Amniotic stem cell (primary cell): Measurements from ENCODE around the gene MED23.
"Not testable (repeated sequence)": the region's sequence is repeated elsewhere in the genome, so short reads cannot be mapped to it uniquely, and the experiment has no call there.

Experiments used
- DNase-seq: peaks from one replicate; lab custom pipeline; 2025; lab: John Stamatoyannopoulos, UW

The MED23 gene

GRCh38 chr6:131572686-131573415 is 55.2 kb downstream of the MED23 start, which contains the start of gene ARG1:
ARG1 (plus strand) TSS chr6:131573226; CDS start chr6:131573283, 57 bp downstream.
- DNase-seq, result no peak

GRCh38 chr6:131568726-131569125 is 59.3 kb downstream of the MED23 start:
- no peak for DNase-seq

GRCh38 chr6:131565056-131565455 is 63.0 kb downstream of the MED23 start:
- DNase-seq, result no peak

- no peak for DNase-seq
Observed at GRCh38 chr6:131561925-131562707, 65.9 kb downstream of the MED23 start.

- DNase-seq, result no peak
Observed at GRCh38 chr6:131558922-131559321, 69.1 kb downstream of the MED23 start.

GRCh38 chr6:131555992-131556391 is 72.0 kb downstream of the MED23 start:
- DNase-seq, result no peak

GRCh38 chr6:131552572-131552971 is 75.5 kb downstream of the MED23 start:
- DNase-seq, result no peak

GRCh38 chr6:131551902-131552301 is 76.1 kb downstream of the MED23 start:
- no peak for DNase-seq

GRCh38 chr6:131549811-131550210 is 78.2 kb downstream of the MED23 start:
- DNase-seq, result no peak

- DNase-seq, result no peak
Observed at GRCh38 chr6:131548441-131548840, 79.6 kb downstream of the MED23 start.

GRCh38 chr6:131547488-131547887 is 80.6 kb downstream of the MED23 start:
- DNase-seq, result no peak

GRCh38 chr6:131545317-131545716 is 82.7 kb downstream of the MED23 start:
- no peak for DNase-seq

GRCh38 chr6:131538615-131539014 is 89.4 kb downstream of the MED23 start:
- not testable (repeated sequence) for DNase-seq

- no peak for DNase-seq
Observed at GRCh38 chr6:131532580-131533039, 95.4 kb downstream of the MED23 start.

GRCh38 chr6:131531681-131532080 is 96.4 kb downstream of the MED23 start:
- DNase-seq, result not testable (repeated sequence)

GRCh38 chr6:131530936-131531335 is 97.1 kb downstream of the MED23 start:
- DNase-seq, result not testable (repeated sequence)

GRCh38 chr6:131524695-131525336 is 103.2 kb downstream of the MED23 start:
- no peak for DNase-seq

- DNase-seq, result no peak
Observed at GRCh38 chr6:131523988-131524673, 103.9 kb downstream of the MED23 start.
